Stimulated activated CD8-positive, alpha-beta memory T cell treated with anti-CD3 and anti-CD28 coated beads, Interleukin-15, amount 100 ng/mL, for 1 hour (primary cell): ENCODE measurements around the gene SPNS3.

Experiments
- DNase-seq: peaks from one replicate; pipeline ENCODE4 v3.0.0-alpha.2; 2020; ENCODE audit warnings: low read depth

SPNS3 gene

DNA sequence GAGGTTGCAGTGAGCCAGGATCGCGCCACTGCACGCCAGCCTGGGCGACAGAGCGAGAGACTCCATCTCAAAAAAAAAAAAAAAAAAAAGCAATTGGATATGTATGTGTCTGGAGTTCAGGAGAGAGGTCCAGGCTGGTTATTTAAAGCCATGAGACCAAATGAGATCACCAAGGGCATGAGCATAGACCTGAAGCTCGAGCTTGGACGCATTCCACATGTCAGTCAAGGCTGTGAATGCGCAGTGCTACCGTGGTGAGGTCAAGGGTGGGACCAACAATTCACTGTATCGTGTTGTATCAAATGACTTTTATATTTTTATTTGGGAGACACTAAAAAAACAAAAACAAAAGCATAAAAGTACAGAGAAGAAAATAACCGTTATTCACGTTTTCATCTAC is 35.8 kb downstream of the SPNS3 start:
- DNase-seq: no peak

DNA sequence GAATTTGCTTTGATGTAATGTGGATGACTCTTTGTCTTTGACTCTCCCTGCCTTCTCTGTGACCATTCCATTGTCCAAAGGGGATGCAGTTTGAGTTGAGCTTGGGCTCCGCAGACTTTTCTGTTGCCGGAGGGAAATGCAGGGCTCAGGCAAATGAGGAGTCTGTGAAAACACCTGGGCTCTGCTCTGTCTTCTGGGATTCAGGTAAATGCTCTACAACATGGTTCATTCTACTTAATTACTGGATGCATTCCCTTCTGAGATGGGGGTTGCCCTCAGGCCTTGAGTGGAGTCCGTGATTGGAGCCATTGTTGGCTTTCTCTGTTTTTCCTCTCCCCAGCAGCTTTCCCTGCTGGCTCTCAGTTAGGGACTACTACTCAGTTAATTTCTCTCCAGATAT is 38.5 kb downstream of the SPNS3 start:
- DNase-seq: no peak

GRCh38 chr17:4474093-4474492 is 40.4 kb downstream of the SPNS3 start:
- DNase-seq: no peak

- DNase-seq: no peak
Observed at GRCh38 chr17:4475001-4475400, 41.3 kb downstream of the SPNS3 start.

GRCh38 chr17:4475463-4475862 is 41.7 kb downstream of the SPNS3 start:
- no peak for DNase-seq

GRCh38 chr17:4476017-4476416 is 42.3 kb downstream of the SPNS3 start:
- no peak for DNase-seq

GRCh38 chr17:4476511-4477070 is 42.9 kb downstream of the SPNS3 start:
- DNase-seq: no peak

- DNase-seq: no peak
Observed at GRCh38 chr17:4477255-4477791, 43.6 kb downstream of the SPNS3 start.

- no peak for DNase-seq
Observed at GRCh38 chr17:4478318-4478830, 44.6 kb downstream of the SPNS3 start.

GRCh38 chr17:4479340-4479981 is 45.7 kb downstream of the SPNS3 start:
- DNase-seq: no peak

DNA sequence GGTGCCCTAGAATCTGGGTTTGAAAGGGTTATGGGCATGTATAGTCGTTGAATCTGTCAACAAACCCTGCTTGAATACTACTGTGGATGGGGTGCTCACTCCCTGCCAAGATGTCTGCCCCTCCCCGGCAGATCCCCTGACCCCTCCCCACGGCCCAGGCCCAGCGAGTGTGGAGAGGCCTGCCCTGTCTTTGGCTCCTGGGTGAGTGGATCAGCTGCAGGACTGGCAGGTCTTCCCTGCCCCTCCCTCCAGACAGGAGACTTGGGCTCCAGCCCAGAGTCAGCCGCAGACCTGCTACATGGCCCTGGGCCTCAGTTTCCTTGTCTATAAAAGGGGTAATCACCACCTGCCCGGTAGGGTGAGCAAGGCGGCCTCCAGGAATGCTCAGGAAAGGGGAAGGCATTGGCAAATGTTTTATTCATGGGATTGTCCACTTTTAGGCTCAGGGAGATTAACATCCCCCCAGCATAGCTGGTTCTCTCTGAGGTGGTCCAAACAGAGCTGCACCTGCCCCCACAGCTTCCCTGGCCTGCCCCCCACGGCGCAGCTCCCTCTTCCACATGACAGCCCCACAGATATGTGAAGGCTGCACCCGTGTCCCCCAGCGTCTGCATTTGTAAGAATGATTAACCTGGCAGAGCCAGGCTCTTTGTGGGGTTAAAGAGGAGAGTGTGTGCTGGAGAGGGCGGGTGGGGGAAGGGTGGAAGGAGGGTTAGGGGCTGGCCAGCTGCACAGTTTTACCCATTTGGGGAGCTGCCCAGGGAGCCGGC is 46.4 kb downstream of the SPNS3 start:
- DNase-seq: no peak

GRCh38 chr17:4480929-4481898 is 47.5 kb downstream of the SPNS3 start:
- DNase-seq: no peak

DNA sequence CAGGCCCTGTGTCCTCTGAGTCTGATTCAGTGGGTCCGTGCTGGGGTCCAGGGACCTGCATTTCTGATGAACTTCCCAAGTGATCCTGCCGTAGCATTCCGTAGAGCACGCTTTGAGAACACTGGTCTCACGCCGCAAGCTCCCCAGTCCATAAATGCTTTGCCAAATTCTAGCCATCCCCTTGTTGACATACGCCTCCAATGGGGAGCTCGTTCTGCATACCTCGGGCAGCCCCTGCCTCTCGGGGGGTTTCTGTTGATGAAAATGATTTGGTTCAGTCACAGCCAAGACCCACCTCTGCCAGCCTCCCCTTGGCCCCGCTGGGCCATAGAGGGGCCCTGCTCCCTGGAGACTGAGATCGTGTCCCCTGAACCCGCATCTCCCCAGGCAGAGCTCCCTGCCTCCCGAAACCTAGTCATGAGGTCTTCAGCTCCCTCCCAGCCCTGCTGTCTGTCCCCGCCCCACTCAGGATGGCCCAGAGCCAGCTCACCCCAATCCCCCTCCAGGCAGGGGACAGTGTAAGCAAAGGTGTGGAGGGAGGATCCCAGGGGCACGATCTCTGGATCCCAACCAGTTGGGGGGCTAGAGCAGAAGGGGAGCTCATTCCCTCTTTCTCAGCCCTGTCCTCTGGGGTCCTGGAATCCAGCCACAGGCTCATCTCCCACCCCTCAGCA is 48.7 kb downstream of the SPNS3 start:
- DNase-seq: no peak

GRCh38 chr17:4483012-4483840 is 49.5 kb downstream of the SPNS3 start:
- DNase-seq: no peak

DNA sequence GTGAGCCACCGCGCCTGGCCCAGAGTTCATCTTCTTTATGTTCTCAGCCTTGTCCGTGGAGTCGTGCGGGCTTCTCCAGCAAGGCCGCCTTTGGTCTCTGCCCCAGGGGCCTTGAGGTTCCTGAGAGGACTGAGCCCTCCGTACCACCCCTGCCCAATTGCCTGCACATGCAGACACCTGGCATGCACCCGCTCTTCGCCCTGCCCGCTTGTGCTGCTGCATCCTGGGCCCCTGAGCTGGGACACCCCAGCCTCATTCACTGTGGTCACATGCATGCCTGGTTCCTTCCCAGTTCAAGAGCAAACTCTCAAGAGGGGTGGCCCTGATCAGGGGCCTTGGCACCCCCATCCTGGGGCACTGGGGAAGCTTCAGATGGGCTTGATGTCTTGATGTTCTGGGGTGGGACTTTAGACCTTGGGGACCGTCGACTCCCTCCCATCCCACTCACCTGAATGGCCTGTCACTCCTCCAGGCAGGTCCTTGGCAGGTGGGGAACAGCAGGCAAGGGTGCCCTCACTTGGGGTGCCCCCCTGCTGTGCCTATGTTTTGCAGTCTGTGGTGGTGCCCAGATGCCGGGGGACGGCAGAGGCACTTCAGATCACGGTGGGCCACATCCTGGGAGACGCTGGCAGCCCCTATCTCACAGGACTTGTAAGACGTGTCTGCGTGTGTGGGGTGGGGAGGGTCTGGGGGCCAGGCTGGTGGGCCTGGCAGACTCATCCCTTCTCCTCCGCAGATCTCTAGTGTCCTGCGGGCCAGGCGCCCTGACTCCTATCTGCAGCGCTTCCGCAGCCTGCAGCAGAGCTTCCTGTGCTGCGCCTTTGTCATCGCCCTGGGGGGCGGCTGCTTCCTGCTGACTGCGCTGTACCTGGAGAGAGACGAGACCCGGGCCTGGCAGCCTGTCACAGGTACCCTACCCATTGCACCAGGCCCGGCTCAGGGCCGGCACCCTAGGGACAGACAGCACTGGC is 52.2 kb downstream of the SPNS3 start:
- peak; percentile 16 for DNase-seq

- DNase-seq: no peak
Observed at GRCh38 chr17:4487296-4487695, 53.6 kb downstream of the SPNS3 start.

- DNase-seq: no peak
Observed at GRCh38 chr17:4487820-4488716, 54.3 kb downstream of the SPNS3 start.

DNA sequence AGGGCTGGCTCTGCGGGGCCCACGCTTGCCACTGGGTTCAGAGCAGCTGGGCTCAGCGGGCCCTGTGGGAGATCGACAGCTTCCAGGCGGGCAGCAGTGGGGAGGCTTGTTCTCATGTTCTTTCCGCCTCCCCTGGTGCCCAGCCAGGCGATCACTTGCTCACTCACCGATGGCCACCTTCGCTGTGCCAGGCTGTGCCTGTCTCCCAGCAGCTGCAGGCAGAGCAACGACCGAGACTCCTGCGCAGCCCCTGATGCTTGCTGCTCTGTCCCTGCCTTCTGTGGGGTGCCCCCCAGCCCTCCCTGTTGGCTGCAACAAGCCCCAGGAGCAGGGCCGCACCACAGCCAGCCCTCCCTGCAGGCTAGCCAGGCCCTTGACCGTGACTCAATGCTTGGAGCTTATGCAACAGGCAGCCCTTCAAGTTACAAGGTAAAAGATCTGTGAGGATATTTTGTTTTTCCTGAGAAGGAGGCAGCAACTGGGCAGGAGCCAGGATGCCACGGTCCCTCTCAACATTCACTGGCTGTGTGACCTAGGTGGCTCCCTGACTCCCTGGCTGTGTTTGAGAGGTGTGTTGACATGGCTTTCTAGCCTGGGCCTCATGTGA is 55.4 kb downstream of the SPNS3 start:
- DNase-seq: no peak
